Left lobe of liver (tissue), 2 donors: ENCODE results near the gene DNAJC3. TPM values are rescaled to one million over a fixed set of nuclear protein-coding genes. Genes with fewer than 3 reads are reported as not detected.

ENCODE experiments used
- ATAC-seq: fragments of 200-7000 bp; cut with Tn5 transposase; one replicate; pipeline ENCODE4 v1.9.1; 2020; ENCODE audit warnings: mild to moderate bottlenecking, moderate library complexity
- DNase-seq: peaks from one replicate; pipeline ENCODE4 v3.0.0-alpha.2; 2020; ENCODE audit warnings: low spot score
- total RNA-seq: library from RNA; stranded (reverse); gene quantifications from one replicate; pipeline ENCODE4 v1.2.1, GENCODE V29; 2021
- donor health status: DM: no; HTN: no; CAD: no; lungs with moderate emphysema.
- donor health status: DM: no; HTN: yes; CAD: no.

The DNAJC3 gene
- total RNA-seq, 1 donor from 2014 or later: 50.7 TPM

DNA sequence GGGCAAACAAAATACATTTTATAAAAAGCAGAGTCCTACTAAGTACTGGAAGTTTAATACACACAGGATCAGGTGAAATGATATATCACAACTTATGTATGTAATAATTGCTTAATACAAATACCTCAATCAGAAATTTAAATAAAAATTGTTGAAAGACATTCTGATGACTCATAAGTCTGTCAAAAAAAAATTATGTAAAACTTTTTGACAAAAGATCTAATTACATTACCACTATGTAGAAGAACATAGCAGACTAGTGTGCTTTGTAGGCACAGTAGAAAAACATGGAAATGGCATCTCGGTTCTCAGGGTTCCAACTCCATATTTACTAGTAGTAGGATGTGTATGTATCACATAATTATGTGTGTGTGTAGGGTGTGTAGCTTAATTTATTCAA is 156.2 kb downstream of the DNAJC3 start:
- no peak for DNase-seq
- no peak for ATAC-seq

DNA sequence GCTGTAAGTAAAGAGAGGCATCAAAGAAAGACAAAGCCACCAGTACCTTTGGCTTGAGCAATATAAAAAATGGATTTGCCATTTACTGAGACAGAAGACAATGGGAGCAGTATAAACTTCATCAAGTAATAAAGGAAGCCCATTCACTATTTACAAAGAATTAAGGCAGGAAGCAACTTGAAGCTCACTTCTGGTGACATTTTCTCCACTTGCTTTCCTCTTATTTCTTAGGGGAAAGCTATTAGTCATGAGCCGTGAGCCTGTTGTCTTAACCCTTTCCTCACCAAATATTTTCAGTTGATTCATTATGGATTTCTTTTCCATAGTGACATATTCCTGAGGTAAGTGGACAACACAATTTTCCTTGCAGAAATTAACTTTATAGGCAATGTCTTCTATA is 156.8 kb downstream of the DNAJC3 start:
- DNase-seq (no peak), ATAC-seq (no peak)

DNA sequence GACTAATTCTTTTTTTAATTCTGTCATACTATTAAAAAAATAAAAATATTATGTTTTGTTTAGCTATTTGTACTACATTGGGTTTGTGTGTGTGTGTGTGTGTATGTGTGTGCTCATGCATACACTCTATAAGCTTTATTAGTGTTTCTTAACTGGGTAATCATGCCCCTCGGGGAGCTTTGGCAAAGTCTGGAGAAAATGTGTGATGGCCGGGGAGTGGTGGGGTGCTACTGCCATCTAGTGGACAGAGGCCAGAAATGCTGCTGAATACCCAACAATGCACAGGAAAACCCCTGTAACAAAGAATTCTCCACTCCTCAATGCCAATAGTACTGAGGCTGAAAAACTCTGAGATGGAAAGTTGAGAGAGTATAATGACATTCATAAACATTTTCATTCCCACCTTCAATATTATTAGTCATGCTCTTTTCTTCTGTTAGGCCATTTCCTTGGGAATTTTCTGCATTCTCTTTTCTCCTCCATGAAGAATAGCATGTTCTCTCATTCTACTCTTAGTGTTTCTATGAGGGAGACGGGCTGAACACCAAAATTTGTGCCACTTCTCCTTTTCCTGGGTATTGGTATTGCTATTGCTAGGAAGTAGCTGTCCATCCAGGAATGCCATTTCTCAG is 157.3 kb downstream of the DNAJC3 start:
- DNase-seq: peak; percentile 62
- ATAC-seq: peak; percentile 100

DNA sequence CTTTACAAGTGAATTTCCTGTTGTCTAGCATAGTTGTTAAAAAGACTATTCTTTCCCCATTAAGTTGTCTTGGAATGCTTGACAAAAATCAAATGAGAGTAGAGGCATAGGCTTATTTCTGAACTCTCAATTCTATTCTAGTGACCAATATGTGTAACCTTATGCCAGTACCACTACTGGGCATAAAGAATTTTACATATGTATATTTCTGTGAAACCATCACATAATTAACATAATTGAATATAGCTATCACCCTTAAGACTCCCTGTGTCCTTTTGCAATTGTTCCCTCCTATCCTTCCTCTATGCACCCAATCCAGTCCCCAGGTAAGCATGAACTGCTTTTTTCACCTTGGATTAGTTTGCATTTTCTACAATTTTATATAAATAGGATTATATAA is 165.0 kb downstream of the DNAJC3 start:
- DNase-seq (no peak), ATAC-seq (no peak)

DNA sequence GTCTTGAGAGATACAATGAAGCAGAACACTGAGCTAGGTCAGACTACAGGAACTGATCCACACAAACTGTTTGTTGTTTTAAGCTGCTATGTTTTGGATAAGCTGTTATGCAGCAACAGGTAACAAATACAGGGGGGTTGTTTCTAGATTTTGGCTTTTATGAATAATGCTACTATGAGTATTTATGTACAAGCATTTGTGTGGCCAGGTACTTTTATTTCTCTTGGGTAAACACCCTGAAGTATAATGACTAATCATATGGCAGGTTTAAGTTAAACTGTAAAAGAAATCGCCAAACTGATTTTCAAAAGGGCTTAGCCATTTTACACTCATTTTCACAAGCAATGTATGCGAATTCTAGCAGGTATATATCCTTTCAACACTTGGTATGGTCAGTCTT is 166.0 kb downstream of the DNAJC3 start:
- no peak for DNase-seq
- ATAC-seq: no peak

Other genes starting within 250 kb of the DNAJC3 start
- 2.6 TPM for gene CLDN10, start 124.4 kb upstream of the DNAJC3 start, total RNA-seq
- 1.2 TPM for gene DZIP1, start 32.4 kb upstream of the DNAJC3 start, total RNA-seq